Thyroid gland (tissue), 4 donors: ENCODE results near the gene TMBIM6.
"Not testable (repeated sequence)": the region's sequence is repeated elsewhere in the genome, so short reads cannot be mapped to it uniquely, and the experiment has no call there.

ENCODE experiments used
- POLR2A ChIP-seq, 2 donors: fragments of 450-650 bp; IDR thresholded peaks; one replicate each; pipeline ENCODE4 v1.6.1; 2017; ENCODE audit warnings: antibody characterized with exemption in 2 of 2, mild to moderate bottlenecking in 2 of 2, moderate library complexity in 1 of 2
- TF ChIP-seq, protein P1 (sequence below), 6 experiments: fragments of 200-600 bp in 3 of 6; fragments of 450-650 bp in 3 of 6; sonication (generic) in 3 of 6; IDR thresholded peaks; one replicate each; pipeline ENCODE4 v1.5.1; 2016 to 2019; ENCODE audit warnings: antibody characterized with exemption in 6 of 6, mild to moderate bottlenecking in 2 of 6, inconsistent platforms in 1 of 6, moderate library complexity in 1 of 6

DNA sequence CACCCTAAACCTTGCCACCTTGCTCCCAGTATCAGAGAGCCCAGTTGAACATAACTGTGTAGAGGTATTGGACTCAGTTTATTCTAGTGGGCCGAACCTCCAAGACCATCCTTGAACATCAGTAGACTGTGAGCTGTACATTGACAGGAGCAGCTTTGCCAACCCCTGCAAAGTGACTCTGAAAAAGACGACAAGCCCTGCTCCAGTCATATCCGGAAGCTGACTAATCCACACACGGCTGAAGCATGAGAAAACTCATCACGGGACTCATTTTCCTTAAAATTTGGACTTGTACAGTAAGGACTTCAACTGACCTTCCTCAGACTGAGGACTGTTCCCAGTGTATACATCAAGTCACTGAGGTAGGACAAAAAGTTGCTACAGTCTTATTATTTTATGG, 2.6 kb upstream of the TMBIM6 start:
- not testable (repeated sequence) for TF ChIP-seq POLR2A (IDR thresholded peaks at IDR 0.05)
- TF ChIP-seq, protein P1, sequence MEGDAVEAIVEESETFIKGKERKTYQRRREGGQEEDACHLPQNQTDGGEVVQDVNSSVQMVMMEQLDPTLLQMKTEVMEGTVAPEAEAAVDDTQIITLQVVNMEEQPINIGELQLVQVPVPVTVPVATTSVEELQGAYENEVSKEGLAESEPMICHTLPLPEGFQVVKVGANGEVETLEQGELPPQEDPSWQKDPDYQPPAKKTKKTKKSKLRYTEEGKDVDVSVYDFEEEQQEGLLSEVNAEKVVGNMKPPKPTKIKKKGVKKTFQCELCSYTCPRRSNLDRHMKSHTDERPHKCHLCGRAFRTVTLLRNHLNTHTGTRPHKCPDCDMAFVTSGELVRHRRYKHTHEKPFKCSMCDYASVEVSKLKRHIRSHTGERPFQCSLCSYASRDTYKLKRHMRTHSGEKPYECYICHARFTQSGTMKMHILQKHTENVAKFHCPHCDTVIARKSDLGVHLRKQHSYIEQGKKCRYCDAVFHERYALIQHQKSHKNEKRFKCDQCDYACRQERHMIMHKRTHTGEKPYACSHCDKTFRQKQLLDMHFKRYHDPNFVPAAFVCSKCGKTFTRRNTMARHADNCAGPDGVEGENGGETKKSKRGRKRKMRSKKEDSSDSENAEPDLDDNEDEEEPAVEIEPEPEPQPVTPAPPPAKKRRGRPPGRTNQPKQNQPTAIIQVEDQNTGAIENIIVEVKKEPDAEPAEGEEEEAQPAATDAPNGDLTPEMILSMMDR (IDR thresholded peaks at IDR 0.05) = not testable (repeated sequence)
